CD4-positive, alpha-beta T cell (primary cell): ENCODE results near the gene CCDC92B. TPM values are rescaled to one million over a fixed set of nuclear protein-coding genes. Genes with fewer than 3 reads are reported as not detected.

Experiments
- microRNA-seq: library from miRNA; unstranded; fragments of <30 nt; microRNA quantifications from one replicate; pipeline ENCODE4 v1.2.0, GENCODE V29; 2021; ENCODE audit warnings: borderline microRNAs expressed, borderline replicate concordance
- total RNA-seq, 174 experiments: library from RNA in 2 of 174; stranded (reverse) in 2 of 174; gene quantifications; one replicate each; pipeline ENCODE4 v1.2.3 and lab custom pipeline; 2021 to 2026

CCDC92B gene
- total RNA-seq, 2 experiments from 2014 or later, result 0.11 to 0.28 TPM

Small RNAs within 50 kb of the gene (microRNA-seq; reads per million reads assigned to microRNA genes)
- gene MIR1253 (not detected), gene MIR6776 (not detected)

Other genes with a start within 250 kb of the CCDC92B start
- gene METTL16, start 237.8 kb downstream of the CCDC92B start, total RNA-seq, result 10 to 100 TPM; 55.7 to 58.0 TPM
- 100 to 1,000 TPM; 120 to 123 TPM for gene PAFAH1B1, start 156.0 kb downstream of the CCDC92B start, total RNA-seq
- 10 to 100 TPM; 34.4 to 34.8 TPM for gene CLUH, start 37.9 kb downstream of the CCDC92B start, total RNA-seq
- gene RAP1GAP2, start 46.8 kb upstream of the CCDC92B start, total RNA-seq, result 10 to 100 TPM; 46.3 to 49.7 TPM